SH-SY5Y (cell line): ENCODE data around the gene ADGRG1.

ENCODE experiments used
- GATA2 ChIP-seq: IDR thresholded peaks from 2 replicates; pipeline ENCODE4 v1.6.1; 2011; ENCODE audit warnings: mild to moderate bottlenecking, low read depth, low read length
- GATA3 ChIP-seq: IDR thresholded peaks from 2 replicates; pipeline ENCODE4 v1.6.1; 2011; ENCODE audit warnings: low read depth, mild to moderate bottlenecking, low read length, moderate library complexity

Gene ADGRG1

DNA sequence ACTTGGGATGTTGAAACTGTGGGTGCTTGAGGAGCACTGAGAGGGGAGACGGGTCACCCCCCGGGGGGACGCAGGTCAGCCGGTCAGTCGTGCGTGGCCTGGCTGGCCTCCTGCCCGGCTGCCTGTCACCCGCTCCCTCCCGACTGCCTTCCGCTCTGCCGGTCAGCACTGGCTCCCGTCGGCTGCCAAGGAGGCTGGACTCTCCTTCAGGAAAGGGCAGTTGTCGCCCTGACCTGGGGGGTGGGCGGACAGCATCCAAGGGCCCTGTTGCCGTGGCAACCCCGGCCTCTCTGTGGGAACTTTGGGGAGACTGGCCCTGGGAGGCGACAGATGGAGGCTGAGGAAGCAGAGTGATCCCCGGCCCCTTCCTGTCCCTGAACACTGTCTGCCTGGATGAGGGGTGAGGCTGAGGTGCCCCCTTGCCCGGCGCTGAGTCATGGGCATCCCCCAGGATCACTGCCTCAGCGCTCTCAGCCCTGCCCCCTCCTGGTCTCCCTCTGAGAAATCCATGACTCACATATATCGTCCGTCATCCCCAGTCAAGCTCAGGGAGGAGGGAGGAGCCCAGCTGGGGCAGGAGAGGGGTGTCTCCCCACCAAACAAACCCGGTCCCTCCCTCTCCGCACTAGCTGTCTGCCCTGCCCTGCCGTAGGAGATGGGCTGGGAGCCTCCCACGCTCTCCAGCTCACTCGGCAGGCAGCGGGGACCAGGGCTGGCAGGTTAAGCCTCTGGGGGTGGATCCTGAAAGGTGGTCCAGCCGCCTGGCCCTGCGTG is at the start of gene ADGRG1:
ADGRG1 (plus strand) TSS at position 623 of the 774 bp plus-strand sequence. CDS start 21,658 bp downstream, outside the sequence.
- TF ChIP-seq GATA2 = no peak
- no peak for TF ChIP-seq GATA3

DNA sequence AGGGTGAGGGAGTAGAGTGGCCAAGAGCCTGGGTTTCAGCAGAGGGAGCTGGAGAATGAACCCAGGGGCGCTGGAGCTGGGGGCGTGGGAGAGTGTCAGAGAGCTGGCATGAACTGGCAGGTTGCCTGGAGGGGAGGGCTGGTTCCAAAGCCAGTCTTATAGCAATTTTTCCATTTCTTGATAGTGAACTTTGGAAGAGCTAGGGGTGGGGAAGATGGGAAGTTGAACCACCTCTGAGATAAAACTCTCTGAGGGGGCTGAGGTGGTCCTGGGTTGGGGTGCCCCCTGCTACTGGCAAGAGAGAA is 49.1 kb upstream of the ADGRG1 start:
- TF ChIP-seq GATA2 (no peak), GATA3 (no peak)

DNA sequence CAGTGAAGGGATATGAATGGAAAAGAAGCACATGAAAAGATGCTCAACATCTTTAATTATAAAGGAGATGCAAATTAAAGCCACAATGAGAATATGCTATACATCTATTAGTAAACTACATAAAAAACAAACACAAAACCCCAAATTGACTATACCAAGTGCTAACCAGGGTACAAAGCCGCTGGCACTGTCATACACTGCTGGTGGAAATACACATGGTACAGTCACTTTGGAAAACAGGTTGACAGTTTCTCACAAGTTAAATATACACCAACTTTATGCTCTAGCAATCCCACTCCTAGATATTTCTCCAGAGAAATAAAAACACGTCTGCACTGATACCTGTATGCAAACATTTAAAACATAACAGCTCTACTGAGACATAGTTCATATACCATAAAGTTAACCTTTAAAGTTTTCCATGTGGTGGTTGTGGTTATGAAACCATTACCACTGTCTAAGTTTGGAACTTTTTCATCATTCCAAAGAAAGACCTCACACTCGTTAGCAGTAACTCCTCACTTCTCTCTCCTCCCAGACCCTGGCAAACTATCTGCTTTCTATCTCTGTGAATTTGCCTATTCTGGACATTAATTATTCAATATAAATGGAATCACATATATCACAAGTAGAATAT is 43.3 kb upstream of the ADGRG1 start:
- TF ChIP-seq GATA3 (no peak), GATA2 (no peak)

DNA sequence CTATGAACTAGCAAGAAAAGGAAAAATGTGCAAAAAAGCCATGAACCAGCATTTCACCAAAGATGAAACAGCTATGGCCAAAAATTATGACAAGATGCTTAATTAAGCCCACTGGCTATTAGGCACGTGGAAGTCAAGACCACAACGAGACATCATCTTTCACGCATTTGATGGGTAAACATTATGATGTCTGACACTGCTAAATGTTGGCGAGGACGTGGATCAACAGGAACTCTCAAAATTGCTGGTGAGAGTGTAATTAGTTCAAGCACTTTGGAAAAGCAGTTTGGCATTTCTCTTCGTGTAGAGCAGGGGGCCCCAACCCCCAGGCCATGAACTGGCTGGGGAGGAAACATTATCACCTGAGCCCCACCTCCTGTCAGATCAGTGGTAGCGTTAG is 39.6 kb upstream of the ADGRG1 start:
- TF ChIP-seq GATA3 (no peak), GATA2 (no peak)

DNA sequence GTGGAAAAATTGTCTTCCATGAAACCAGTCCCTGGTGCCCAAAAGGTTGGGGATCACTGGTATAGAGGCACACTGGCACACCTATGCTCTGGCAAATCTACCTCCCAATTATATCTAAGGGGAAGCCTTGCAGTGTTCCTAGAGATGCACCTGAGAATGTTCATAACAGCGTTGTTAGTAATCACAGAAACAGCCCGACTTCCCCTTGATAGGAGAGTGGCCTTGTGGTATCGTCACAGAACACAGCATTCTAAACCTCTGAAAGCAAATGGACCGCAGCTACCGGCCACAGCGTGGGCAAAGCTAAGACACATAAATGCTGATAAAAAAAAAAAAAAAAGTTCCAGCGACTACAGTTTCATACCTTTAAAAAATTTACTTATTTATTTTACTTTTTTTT is 39.1 kb upstream of the ADGRG1 start:
- TF ChIP-seq GATA2 (no peak), GATA3 (no peak)

DNA sequence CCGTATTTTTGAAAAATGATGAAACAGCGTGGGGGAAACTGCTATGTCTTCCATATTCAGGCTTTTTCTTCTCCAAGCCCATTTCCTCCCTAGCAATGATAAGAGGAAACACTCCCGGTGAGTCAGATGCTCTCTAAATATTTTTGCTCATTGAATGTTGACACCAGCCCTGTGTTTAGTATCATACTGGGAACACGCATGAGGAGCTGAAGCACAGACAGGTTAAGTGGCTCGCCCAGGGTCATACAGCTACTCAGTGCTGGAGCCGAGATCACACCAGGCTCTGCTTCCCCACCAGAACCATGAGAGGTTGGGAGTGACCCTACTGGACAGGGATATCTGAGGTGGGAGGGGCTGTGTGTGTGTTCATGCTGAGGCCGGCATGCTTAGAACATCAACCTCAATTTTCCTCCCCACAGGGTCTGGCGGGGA is 37.8 kb upstream of the ADGRG1 start:
- TF ChIP-seq GATA3 (no peak), GATA2 (no peak)

DNA sequence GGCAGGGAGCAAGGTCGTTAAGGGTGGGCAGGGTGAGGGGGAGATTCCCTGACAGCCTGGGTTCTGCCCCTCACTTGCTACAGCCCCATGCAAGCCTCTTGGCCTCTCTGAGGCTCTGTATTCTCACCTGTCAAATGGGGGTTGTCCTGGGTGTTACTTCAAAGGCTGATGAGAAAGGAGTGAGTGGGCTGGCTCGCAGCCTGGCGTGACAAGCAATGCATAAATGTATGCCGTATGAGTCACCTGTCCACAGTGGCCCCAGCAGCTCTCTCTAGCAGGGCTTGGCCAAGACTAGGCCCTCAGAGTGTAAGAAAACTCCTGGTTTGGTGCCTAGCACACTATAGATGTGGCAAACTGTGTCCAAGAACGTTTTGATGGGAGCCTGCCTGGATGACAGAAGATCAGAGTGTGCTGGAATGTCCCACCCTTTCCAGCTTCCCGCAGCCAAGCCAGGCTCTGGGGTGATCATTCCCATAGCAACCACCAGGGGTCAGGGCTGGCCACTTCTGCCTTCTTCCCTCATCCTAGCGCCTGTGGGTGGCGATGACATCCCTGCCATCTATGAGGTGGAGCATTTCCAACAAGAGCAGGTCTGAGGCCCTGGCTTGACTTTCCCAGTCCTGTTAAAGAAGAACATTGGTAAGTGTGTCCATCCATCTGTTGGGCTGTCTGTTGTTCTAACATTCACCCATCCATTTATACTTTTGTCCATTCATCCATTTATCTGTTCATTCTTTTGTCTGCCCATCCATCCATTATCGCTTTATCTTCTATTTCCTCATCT is 37.2 kb upstream of the ADGRG1 start:
- TF ChIP-seq GATA3 = no peak
- no peak for TF ChIP-seq GATA2

DNA sequence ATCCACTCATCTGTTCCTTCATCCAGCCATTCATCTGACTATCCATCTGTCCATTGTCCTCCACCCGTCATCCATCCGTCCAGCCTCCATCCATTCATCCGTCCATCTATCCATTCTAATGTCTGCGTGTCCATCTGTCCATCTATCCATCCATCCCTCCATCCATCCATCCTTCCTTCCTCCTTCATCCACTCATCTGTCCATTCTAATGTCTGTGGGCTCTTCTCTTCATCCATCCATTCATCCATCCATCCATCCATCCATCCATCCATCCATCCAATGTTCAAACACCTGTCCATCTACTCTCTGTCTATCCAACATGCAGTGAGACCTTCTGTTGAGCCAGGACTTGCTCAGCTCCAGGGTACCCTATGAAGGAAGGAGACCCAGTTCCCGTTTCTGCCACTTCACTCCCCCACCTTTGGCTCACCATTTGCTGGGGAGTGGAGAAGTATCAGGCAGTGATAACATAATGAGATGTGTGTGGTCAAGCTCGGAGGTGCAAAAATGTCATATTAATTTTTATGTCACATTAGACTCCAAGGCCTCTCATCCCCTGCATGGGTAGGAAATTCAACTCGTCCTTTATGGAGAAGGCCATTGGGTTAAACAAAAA is 36.5 kb upstream of the ADGRG1 start:
- TF ChIP-seq GATA3 (no peak), GATA2 (no peak)

DNA sequence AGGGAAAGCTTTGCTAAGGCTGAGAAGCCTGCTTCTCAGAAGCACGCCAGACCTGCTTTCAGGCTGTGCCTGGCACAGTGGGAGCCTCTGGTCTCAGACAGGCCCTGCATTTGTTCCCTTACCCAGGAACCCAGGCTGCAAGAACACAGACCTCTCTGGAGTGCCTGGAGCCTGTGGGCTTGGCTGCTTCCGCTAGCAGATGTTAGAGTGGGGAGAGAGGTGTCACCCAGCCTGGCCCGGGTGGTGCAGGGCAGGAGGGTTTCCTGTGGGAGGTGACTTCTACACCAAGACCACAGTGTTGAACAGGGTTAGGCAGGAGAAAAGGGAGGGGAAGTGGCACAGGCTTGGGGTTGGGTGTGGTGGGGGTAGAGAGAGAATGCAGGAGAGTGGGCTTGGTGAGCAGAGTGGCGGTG is 35.8 kb upstream of the ADGRG1 start:
- TF ChIP-seq GATA3 (no peak), GATA2 (no peak)

DNA sequence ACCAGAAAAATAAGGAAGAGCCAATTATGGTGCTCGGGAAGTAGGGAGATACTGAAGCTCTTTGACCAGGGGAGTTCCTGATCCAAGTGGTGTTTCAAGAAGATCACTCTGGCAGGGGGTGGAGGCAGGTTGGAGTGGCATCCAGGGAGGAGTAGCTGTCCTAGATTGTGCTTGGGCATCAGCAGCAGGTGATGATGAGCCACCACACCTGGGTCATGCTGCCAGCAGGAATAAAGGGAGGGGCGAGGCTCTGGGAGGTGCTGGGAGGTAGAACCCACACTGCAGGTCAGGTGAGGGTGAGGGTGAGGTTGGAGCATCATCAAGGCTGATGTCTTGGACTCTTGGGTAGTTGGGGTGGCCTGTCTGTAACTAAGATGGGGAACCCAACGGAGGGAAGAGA is 35.4 kb upstream of the ADGRG1 start:
- no peak for TF ChIP-seq GATA3
- TF ChIP-seq GATA2 = no peak

DNA sequence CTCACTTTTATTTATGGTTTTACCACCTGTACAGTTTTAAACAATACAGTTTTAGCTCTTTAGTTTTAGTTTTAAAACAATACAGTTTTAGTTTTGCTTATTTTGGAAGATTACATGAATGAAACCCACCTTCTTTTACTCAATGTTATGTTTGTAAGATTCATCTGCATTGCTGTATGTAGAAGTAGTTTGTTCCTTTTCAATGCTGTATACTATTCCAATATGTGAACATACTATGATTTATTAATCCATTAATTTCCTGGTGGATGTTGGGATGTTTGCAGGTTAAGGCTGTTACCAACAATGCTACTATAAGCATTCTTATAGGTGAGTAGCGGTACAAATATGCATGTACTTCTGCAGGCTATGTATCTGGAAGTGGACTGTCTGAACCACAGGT is 34.4 kb upstream of the ADGRG1 start:
- TF ChIP-seq GATA3 (no peak), GATA2 (no peak)

DNA sequence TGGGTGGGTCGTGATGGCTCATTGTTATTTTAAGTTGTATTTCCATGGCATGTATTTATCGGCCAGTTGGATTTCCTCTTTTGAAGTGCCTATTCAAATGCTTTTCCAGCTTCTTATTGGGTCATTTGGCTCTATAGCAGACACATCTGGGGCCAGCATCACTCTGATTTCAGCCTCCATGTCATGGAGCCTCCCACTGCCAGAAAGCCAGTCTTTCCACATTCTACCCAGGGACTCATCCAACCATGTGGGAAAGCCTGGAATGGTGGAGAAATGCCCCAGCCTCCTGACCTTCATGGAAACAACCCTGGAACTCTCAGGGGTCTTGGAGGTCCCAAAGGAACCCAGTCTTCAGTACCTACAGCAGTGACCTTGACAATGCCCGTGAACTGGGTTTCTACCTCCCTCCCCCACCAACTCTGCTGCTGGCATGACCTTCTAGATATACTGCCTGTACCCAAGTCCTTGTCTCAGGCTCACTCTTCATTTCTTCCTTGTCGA is 33.8 kb upstream of the ADGRG1 start:
- TF ChIP-seq GATA3 (no peak), GATA2 (no peak)

DNA sequence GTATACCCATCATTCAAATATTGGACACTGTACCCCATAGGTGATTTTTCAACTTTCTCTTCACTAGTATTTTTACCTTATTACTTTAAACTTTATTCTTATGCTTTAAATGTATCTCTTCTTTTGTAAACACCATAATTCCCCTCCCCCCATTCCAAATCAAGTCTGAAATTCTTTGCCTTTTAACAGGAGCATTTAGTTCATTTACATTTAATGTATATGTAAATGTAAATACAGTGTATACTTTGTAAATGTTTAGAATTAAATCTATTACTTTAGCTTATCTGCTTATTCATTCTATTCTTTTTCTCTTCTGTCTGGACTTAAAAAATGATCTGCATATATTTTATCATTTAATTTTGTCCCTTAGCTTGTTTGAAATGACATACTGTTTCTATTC is 30.0 kb upstream of the ADGRG1 start:
- TF ChIP-seq GATA3 = no peak
- TF ChIP-seq GATA2 = no peak
